ENCODE measurements around the gene CRYL1. TPM values are rescaled to one million over a fixed set of nuclear protein-coding genes. Genes with fewer than 3 reads are reported as not detected.

CRYL1 gene
- total RNA-seq, 1 donor from 2014 or later = 13.4 TPM

- DNase-seq = no peak
Observed at GRCh38 chr13:20526664-20527063, 1.0 kb upstream of the CRYL1 start.

GRCh38 chr13:20525144-20525600 is 485 bp downstream of the CRYL1 start:
- DNase-seq = peak; percentile 13

- DNase-seq = no peak
Observed at GRCh38 chr13:20521364-20522115, 4.1 kb downstream of the CRYL1 start.

- DNase-seq = no peak
Observed at GRCh38 chr13:20519875-20520274, 5.8 kb downstream of the CRYL1 start.

- DNase-seq = no peak
Observed at GRCh38 chr13:20518660-20519100, 7.0 kb downstream of the CRYL1 start.

- no peak for DNase-seq
Observed at GRCh38 chr13:20514866-20515265, 10.8 kb downstream of the CRYL1 start.

GRCh38 chr13:20513466-20513995 is 12.1 kb downstream of the CRYL1 start:
- DNase-seq = no peak

- no peak for DNase-seq
Observed at GRCh38 chr13:20512042-20512683, 13.5 kb downstream of the CRYL1 start.

GRCh38 chr13:20506696-20507095 is 19.0 kb downstream of the CRYL1 start:
- DNase-seq = no peak

- no peak for DNase-seq
Observed at GRCh38 chr13:20505405-20506366, 20.0 kb downstream of the CRYL1 start.

GRCh38 chr13:20503088-20504083 is 22.3 kb downstream of the CRYL1 start:
- DNase-seq = no peak

GRCh38 chr13:20501592-20501991 is 24.1 kb downstream of the CRYL1 start:
- no peak for DNase-seq

- DNase-seq = no peak
Observed at GRCh38 chr13:20501120-20501519, 24.5 kb downstream of the CRYL1 start.

- no peak for DNase-seq
Observed at GRCh38 chr13:20499986-20500385, 25.7 kb downstream of the CRYL1 start.

GRCh38 chr13:20498659-20499058 is 27.0 kb downstream of the CRYL1 start:
- no peak for DNase-seq

- DNase-seq = no peak
Observed at GRCh38 chr13:20498129-20498528, 27.5 kb downstream of the CRYL1 start.

- no peak for DNase-seq
Observed at GRCh38 chr13:20497006-20497775, 28.5 kb downstream of the CRYL1 start.

GRCh38 chr13:20495087-20496023 is 30.3 kb downstream of the CRYL1 start:
- DNase-seq = peak; percentile 56

- DNase-seq = no peak
Observed at GRCh38 chr13:20494656-20495055, 31.0 kb downstream of the CRYL1 start.

Data from occipital lobe (tissue), 2 donors.